HG03108 (cell line): ENCODE data around the gene BOK.

Experiments used
- ATAC-seq: cut with Tn5 transposase; IDR thresholded peaks from one replicate; pipeline ENCODE4 v1.9.1; 2021; ENCODE audit warnings: moderate library complexity; ENCODE audit not compliant: unreplicated experiment

BOK gene

DNA sequence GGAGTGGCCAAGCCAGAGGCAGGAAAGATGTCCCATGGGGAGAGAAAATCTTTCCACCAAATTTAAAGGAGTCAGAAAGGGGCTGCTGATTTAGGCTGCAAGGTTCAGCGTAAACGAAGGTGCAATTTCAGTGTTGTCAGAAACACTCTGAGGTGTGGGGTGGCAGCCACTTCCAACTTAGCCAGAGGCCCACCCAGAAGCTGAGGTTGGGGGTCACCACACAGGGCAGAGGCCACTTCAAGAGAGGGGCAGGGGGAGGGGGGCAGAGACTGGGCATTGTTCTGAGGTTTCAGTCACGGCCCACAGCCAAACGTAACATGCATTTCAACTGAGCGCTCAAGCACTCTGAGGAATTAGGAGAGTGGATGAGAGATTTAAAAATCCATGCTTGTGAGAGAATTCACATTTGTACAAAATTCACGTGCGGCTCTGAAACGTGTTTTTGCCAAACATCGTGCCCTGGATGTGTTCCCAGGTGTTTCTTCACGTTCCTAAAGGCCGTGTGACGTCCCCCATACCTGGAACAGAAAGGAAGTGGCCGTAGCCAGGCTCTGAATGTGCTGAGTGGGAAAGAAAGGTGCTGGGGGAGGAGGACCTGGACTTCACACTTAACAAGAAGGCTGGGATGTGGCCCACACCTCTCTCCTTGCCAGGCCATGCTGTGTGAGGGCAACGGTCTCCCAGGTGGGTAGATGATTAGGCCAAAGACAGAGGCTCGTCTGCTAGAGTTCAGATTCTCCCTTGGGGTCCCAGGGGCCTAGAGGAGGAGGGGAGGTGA lies 19.5 kb upstream of the BOK start:
- no peak for ATAC-seq

DNA sequence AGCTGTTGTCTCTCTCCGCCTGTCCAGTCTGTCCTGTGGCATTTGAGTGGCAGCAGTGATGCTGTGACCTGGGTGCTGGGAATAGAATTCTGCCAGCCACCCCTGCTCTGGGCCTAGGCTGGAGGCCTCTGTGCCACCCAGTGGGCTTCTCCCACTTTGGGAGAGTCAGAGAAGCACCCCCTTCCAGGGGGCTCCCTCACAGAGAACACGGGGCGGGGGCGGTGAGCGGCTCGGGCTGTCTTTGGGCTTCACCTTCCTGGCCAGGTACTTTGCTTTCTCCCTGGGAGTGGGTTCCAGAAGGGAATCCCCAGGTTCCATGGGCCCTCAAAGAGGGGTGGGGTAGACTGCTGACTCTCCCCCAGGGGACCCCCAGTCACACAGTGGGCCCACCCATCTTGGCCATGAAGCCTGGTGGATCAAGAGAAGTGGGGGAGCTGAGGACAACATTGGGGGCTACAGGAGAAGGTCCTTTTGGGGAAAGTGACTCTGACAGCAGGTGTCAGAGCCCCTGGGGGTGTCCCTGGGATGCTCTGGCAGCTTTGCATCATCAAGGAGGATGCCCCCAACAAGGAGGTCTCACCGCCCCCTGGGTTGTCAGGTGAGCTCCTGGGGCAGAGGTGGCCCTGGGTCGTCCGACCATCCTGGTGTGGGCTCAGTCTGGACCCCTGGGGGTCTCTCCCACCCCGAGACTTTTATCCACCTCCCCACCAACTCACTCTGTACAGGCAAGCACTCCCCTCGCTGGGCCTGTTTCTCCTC lies 18.8 kb upstream of the BOK start:
- ATAC-seq: no peak

DNA sequence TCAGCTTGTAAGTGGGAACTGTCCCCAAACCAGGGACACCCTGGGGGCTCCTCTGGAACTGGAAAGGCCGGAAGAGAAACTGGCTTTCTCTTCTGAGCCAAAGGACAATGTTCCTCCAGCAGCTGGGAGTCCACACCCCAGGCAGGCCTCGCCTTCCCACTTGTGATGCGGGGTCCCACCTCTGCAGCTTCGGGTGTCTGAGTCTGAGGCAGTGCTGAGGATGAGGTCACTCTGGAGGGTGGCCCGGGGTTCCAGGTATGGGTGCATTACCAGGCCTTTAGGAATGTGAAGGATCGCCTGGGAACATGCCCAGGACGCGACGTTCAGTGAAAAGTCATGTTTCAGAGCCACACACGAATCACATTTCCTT lies 18.2 kb upstream of the BOK start:
- no peak for ATAC-seq

DNA sequence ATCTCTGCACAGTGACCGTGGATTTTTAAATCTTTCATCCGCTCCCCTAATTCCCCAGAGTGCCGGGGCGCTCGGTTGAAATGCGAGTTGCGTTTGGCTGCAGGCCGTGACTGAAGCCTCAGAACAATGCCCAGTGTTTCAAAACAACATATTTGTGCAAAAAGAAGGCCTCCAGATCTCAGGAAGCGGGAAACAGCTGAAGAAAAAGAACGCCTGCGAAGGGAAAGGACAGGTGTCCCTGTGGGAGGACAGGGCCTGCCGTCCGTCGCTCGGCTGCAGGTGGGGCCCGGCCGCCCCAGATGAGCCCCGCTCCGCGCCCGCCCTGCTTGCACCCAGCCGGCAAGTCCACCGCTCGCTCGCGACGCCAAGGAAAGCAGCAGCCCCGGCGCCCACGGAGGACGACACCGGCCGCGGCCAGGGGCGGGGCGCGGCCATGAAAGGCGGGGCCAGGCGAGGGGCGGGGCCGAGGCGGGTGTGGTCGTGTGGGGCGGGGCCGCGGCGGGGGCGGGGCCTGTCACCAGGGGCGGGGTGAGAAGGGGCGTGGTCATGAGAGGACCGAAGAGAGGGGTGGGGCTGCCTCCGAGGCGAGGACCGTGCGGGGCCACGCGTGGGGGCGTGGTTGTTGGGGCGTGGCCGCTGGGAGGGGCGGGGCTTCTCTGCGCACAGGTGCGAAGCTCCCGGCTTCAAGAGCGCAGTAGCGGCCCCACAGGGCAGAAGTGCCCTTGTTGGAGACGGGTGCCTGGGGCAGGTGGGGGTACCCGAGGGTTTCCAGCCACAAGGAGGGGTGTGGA lies 17.6 kb upstream of the BOK start:
- no peak for ATAC-seq

DNA sequence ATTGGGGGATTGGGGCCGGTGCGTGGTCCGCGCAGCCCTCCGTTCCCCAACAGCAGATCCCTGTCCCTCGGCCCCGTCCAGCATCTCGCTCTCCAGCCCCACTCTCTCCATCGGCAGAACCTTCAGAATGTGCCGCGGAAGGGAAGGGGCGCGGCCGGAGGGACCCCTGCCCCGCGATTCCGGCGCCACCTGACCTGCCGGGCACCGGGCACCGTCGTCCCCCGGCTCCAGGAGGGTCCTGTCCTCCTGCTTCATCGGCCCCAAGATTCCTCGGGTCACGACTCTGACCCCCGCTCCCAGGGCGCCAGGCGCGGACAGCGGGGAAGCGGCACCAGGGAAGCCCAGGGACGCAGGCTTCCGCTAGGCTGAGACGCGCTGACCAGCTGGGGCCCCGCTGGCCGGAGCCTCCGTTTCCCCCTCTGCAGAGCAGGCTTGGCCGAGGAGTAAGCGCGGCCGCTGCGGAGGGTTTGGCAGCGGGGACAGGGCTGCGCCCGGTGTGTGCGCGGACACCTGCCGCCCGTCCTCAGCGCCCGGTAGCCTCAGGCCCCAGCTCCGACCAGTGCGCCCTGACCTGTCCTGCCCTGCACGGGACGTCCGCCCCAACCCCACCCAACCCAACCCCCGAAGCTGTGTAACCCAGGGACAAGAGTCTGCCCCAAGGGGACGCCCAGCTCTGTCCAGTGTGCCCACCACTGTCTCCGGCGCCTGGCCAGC lies 16.8 kb upstream of the BOK start:
- no peak for ATAC-seq

DNA sequence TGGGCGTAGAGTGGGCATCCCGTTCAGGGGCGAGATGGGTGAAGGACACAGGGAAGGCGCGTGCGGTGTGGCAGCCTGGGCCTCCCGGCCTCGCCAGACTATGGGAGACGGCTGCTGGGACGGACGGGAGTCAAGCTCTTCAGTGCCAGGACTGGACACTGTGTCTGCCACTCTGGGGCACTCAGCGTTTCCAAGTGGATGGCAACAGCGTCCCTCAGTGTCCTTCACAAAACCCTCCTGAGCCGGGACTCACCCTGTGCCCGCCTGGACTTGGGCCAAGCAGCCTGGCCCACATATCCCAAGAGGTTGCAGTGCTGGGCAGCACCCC lies 16.3 kb upstream of the BOK start:
- ATAC-seq: no peak

DNA sequence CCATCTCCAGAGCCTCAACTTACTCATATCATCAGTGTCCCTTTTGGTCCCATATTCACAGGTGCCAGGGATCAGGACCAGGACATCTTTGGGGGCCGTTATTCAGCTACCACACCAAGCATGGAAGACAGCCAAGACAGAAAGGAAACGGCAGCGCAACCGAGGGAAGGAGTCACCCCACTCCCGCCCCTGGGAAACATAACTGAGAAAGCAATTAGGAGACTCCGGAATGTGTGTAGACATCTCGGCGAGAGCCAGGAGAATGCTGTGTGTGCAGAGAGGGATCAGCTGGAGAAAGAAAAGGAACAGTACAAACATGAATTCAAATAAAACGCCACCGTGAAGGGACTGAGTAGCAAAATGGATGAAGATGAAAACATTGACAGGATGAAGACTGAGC lies 13.4 kb upstream of the BOK start:
- ATAC-seq: no peak

DNA sequence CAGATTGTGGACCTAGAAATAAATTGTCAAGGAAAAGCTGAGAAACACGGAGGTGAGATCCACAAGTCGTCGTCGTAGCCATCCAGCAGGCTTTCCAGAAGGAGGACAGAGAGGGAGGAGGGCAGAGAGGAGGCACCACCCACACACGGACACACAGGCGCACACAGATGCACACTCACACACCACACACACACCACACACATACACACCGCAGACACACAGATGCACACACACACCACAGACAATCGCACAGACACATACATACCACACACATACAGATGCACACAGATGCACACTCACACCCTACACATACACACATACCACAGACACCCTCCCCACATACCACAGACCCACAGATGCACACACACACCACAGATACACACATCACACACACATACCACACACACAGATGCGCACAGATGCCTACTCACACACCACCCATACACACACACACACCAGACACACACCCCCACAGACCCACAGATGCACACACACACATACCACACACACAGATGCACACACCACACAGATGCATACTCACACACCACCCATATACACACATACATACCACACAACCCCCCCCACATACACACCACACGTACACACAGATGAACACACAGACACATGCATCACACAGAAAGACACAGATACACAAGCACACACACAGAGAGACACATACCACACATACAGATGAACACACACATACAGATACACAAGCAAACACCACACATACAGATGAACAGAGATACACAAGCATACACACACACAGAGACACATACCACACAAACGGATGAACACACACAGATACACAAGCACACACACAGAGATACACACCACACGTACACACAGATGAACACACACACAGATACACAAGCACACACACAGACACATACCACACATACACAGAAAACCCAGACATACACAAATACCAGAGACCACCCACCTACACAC lies 12.7 kb upstream of the BOK start:
- ATAC-seq: no peak

DNA sequence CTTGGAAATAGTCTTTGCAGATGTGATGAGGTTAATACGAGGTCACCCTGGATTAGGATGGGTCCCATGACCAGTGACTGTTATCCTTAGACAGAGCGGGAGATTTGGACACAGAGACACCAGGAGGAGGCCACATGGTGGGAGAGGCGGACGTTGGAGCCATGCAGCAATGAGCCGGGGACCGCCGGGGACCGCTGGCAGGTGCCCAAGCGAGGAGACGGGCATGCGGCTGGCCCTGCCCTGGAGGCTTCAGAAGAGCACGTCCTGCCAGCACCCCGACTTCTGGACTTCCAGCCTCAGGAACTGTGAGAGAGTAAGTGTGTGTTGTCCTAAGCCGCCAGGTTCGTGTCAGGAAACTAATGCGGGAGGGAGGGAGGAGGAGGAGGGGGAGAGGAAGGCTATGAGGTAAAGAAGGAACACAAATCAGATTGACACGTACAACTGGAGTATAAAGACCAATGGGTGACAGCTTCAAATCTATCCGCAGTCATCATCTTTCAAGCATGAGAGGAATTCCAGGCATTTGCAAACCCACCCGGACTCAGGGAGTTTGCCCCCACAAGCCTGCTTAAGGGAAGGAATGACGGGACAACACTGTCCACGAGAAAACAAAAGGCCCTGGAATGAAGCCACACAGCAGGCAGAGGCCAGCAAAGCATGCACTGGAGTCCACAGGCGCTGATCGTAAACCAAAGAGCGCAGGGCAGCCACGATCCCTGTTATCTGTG lies 11.6 kb upstream of the BOK start:
- ATAC-seq: no peak

DNA sequence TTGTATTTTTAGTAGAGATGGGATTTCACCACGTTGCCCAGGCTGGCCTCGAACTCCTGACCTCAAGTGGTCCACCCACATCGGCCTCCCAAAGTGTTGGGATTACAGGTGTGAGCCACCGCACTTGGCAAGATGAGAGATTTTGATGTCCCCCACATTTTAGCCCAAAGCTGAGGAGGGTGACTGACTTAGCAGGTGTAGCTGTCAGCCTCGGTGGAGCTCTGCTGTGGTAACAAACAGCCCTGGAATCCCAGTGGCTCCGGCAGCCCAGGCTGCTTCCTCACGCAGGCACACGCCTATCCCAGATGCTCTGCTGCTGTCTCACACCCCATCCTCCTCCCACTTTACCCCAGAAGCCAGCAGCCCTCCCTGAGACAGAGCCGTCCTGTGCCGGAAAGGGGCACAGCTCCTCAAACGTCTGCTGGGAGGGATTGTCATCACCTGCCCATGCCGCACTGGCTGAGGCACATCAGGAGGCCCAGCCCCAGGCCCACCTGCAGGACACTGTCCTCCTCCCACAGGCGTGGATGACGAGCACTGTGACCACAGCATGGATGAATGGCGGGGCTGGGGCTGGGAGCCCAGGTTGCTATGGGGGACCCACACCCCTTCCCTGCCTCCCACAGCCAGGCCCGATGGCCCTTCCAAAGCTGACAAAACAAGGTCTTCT lies 10.6 kb upstream of the BOK start:
- no peak for ATAC-seq

DNA sequence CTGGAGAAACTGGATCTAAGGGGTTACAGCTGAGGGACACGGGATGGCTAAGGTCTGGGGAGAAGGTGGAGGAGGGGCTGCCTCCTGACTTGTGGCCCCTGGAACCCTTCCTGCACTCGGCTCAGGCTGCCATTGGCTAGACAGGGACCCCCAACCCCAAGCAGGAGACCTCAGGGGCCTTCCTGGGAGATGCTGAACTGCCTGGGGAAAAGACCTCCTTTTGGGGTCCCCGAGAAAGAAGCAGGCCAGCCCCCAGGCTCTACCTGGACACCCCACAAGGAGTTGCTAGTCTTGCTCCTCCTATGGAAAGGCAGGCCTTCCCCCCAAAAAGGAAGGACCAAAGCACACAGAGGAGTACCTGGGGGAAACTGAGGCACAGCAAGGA lies 10.1 kb upstream of the BOK start:
- no peak for ATAC-seq

DNA sequence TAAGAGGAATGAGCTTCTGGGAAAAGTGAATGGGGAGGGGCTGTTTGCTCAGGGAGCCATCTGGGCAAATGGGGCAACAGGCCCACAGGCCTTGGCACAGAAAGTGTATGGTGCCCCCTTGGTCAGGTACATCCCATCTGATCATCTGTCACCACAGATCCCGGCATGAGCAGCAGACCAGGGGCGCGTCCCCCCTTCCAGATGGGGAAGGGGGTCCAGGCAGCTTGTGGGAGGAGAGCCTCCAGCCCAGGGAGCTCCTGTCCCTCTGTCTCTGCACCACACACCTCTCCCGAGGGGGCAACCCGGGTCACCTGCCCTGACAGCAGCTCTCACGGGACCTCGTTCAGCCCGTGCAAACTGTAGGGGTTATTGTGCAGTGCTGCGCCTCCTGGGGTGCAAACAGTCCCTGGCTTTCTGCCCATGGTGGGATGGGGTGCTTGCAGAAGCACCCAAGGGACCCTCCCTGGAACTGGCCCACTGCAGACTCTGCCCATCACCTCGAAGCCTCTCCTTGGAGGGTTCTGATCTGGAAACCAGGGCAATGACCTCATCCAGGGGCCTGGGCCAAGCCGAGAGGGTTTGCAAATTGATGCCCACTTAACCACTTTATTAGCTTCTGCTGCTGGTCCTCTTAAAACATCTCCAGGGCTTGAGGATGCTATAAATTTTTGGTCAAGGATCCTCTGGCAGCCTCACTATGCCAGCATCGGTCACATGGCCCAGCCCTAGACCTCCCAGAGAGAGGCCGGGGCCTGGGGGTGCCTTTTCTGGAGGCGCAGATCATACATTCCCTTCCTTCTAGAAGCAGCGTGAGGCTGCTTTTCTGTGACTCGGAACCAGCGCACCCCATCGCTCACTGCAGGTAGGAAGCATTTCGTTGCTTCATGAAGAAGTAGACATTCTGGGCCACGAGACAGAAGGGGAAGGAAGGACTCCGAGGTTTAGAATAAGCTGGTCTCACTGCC lies 7.6 kb upstream of the BOK start:
- ATAC-seq: no peak

DNA sequence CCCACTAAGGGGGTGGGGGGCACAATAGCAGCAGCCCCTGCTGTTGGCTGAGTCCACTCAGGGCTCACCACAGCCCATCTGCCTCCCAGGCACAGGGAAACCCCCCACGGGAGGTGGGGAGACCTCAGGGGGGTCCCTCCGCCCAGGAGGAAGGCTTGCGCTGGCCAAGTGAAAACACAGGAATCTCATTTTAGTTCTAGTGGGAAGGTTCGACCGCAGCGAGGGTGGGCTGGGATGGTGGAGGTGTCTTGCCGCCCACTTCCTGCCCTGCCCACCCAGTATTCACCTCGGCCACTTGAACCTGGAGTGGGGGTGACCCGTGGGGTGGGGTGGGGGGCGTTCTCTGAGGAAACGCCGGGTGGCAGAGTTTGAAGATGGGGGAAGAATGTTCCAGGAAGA lies 6.9 kb upstream of the BOK start:
- ATAC-seq: no peak

DNA sequence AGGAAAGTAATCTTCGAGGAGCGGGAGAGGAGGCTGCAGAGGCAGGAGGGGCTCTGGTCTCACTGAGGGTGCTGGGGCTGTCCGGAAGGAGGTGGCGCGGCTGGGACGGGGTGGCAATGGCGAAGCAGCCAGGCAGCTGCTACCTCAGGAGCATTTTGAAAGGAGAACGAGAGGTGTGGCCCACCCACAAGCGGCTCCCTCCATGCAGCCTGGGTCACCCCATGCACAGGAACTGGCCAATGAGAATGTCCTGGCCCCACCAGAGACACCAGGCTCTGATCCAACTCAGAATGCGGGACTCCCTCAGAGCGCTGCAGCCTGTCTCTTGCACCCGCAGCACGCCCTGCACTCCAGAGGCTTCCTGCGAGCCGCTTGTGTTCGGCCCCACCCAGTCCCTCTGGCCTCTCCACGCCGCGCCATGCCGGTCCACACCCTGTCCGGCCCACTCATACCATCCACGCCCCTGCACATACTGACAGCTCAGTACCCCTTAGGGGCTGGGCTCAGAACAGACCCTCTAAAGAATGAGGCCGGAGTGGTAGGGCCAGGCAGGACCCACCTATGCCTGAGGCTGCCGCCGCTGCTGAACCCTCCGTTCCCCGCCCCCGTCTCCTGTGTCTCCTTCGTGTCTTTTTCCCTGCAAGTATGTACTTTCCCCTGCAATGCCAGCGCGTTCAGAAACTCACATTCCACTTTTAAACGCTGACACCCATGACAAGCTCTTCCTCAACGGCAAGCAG lies 6.4 kb upstream of the BOK start:
- ATAC-seq: no peak

DNA sequence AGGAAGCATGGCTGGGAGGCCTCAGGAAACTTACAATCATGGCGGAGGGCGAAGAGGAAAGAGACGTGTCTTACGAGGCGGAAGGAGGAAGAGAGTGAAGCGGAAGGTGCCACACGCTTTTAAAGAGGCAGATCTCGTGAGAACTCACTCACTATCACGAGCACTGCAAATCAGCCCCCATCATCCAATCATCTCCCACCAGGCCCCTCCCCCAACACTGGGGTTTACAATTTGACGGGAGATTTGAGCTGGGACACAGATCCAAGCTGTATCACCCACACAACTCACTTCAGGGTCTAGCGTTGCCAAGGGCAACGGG lies 5.1 kb upstream of the BOK start:
- no peak for ATAC-seq

DNA sequence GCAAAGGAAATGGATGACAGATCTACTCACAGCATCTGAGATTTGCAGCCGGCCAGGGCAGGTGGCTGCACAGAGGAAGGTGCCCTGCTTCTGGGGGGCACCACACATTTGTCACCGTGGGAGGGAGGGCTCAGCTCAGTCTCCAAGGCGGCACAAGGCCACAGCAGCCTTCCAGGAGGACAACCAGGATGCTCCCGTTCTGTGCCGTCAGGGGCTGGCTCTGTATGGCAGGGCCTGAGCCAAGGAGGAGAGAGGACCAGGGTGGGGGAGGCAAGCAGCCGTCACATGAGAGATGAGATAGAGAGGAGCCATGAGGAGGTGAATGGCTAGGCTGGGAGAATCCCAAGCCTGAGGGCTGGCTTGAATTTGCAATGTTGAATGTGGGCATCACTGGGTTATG lies 4.6 kb upstream of the BOK start:
- ATAC-seq: no peak

DNA sequence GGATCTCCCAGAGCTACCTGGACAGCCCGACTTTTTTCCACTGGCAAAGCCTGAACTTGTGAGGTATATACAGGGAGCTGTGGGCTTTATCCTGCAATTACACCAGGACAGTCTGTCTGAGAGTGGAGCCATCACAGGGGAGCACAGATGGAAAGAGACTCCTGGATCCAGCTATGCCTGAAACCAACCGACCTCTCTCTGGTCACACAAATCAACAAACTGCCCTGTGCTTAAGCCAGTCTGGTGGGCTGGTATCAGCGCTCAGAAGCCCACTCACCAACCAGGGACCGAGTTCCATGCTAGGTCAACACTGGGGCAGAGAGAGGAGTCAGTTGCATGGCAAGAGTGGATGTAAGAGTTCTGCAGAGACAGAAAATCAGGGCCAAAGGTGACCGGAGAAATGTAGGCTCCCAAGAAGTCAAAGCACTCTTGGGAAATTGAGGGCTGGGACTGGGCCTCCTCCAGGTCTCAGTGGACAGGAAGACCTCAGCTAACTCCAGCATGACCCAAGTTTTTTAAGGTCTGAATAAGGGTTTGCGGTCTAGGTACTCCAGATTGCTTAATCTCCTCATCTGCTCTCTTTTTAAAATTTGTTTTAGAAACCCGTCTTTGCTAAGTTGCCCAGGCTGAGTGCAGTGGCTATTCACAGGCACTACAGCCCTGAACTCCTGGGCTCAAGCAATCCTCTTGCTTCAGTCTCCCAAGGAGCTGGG lies 3.8 kb upstream of the BOK start:
- no peak for ATAC-seq
